Memory B cell (primary cell): ENCODE results near the gene IQGAP3.
"Not testable (repeated sequence)": the region's sequence is repeated elsewhere in the genome, so short reads cannot be mapped to it uniquely, and the experiment has no call there.

Experiments
- ATAC-seq: fragments of 150-1000 bp; cut with Tn5 transposase; 2 replicates; pipeline ENCODE4 v1.10.0; 2021; ENCODE audit warnings: low read depth, mild to moderate bottlenecking, moderate library complexity
- DNase-seq, 2 donors: peaks; one replicate each; pipeline ENCODE4 v3.0.0; 2022; ENCODE audit warnings: low spot score in 2 of 2
- H3K27ac Mint-ChIP-seq: one replicate; pipeline ENCODE4 v1.8.0; 2022; ENCODE audit warnings: mild to moderate bottlenecking, moderate library complexity, mixed read lengths
- H3K27me3 Mint-ChIP-seq: one replicate; pipeline ENCODE4 v1.8.0; 2022; ENCODE audit warnings: mixed read lengths
- H3K36me3 Mint-ChIP-seq: one replicate; pipeline ENCODE4 v1.8.0; 2022; ENCODE audit warnings: mild to moderate bottlenecking, mixed read lengths
- H3K4me1 Mint-ChIP-seq: one replicate; pipeline ENCODE4 v1.8.0; 2022; ENCODE audit warnings: mixed read lengths
- H3K4me3 Mint-ChIP-seq: one replicate; pipeline ENCODE4 v1.8.0; 2022; ENCODE audit warnings: mild to moderate bottlenecking, moderate library complexity, mixed read lengths
- H3K9me3 Mint-ChIP-seq: one replicate; pipeline ENCODE4 v1.8.0; 2022; ENCODE audit warnings: mixed read lengths

The IQGAP3 gene

GRCh38 chr1:156572663-156573018 is 276 bp upstream of the IQGAP3 start:
- H3K36me3 Mint-ChIP-seq: peaks cover 1% of the 10 kb centered on the region
- H3K4me1 Mint-ChIP-seq: peaks cover 8% of the 10 kb centered on the region
- DNase-seq (no peak), ATAC-seq (no peak)
- H3K9me3 Mint-ChIP-seq: no peaks in the 10 kb centered on the region
- H3K4me3 Mint-ChIP-seq: peak overlapping the region; percentile 86
- H3K27me3 Mint-ChIP-seq: peaks cover 13% of the 10 kb centered on the region
- peak overlapping the region; percentile 40 for H3K27ac Mint-ChIP-seq

GRCh38 chr1:156571261-156571852 is 1.0 kb downstream of the IQGAP3 start:
- peaks cover 1% of the 10 kb centered on the region for H3K36me3 Mint-ChIP-seq
- no peak overlapping the region for H3K4me3 Mint-ChIP-seq
- H3K9me3 Mint-ChIP-seq: no peaks in the 10 kb centered on the region

GRCh38 chr1:156566436-156566835 is 5.9 kb downstream of the IQGAP3 start:
- no peaks in the 10 kb centered on the region for H3K36me3 Mint-ChIP-seq
- no peak for ATAC-seq
- no peak overlapping the region for H3K4me3 Mint-ChIP-seq
- DNase-seq: no peak
- H3K27ac Mint-ChIP-seq: no peak overlapping the region
- H3K4me1 Mint-ChIP-seq: peaks cover 3% of the 10 kb centered on the region
- peaks cover 2% of the 10 kb centered on the region for H3K27me3 Mint-ChIP-seq
- no peaks in the 10 kb centered on the region for H3K9me3 Mint-ChIP-seq

More at GRCh38 chr1:156571261-156571852, 1.0 kb downstream of the IQGAP3 start:
- no peak for DNase-seq
- Mint-ChIP-seq H3K4me1 (peaks cover 8% of the 10 kb centered on the region), H3K27ac (no peak overlapping the region), H3K27me3 (peaks cover 13% of the 10 kb centered on the region)
- ATAC-seq: no peak

- no peaks in the 10 kb centered on the region for H3K36me3 Mint-ChIP-seq
- no peak for DNase-seq
- no peak overlapping the region for H3K4me3 Mint-ChIP-seq
- no peak overlapping the region for H3K27ac Mint-ChIP-seq
- no peaks in the 10 kb centered on the region for H3K9me3 Mint-ChIP-seq
- no peak for ATAC-seq
- no peaks in the 10 kb centered on the region for H3K27me3 Mint-ChIP-seq
- H3K4me1 Mint-ChIP-seq: peaks cover 3% of the 10 kb centered on the region
Observed at GRCh38 chr1:156565519-156565918, 6.8 kb downstream of the IQGAP3 start.

GRCh38 chr1:156560585-156561163 is 11.7 kb downstream of the IQGAP3 start:
- DNase-seq: no peak
- H3K4me3 Mint-ChIP-seq: no peak overlapping the region
- peaks cover 3% of the 10 kb centered on the region for H3K4me1 Mint-ChIP-seq
- H3K27ac Mint-ChIP-seq: no peak overlapping the region
- H3K36me3 Mint-ChIP-seq: no peaks in the 10 kb centered on the region
- no peak for ATAC-seq
- H3K9me3 Mint-ChIP-seq: no peaks in the 10 kb centered on the region
- no peaks in the 10 kb centered on the region for H3K27me3 Mint-ChIP-seq

GRCh38 chr1:156559797-156560385 is 12.5 kb downstream of the IQGAP3 start:
- ATAC-seq (no peak), DNase-seq (no peak)
- no peaks in the 10 kb centered on the region for H3K9me3 Mint-ChIP-seq
- H3K36me3 Mint-ChIP-seq: no peaks in the 10 kb centered on the region
- H3K27ac Mint-ChIP-seq: no peak overlapping the region
- H3K27me3 Mint-ChIP-seq: no peaks in the 10 kb centered on the region
- no peak overlapping the region for H3K4me3 Mint-ChIP-seq
- H3K4me1 Mint-ChIP-seq: no peaks in the 10 kb centered on the region

DNA sequence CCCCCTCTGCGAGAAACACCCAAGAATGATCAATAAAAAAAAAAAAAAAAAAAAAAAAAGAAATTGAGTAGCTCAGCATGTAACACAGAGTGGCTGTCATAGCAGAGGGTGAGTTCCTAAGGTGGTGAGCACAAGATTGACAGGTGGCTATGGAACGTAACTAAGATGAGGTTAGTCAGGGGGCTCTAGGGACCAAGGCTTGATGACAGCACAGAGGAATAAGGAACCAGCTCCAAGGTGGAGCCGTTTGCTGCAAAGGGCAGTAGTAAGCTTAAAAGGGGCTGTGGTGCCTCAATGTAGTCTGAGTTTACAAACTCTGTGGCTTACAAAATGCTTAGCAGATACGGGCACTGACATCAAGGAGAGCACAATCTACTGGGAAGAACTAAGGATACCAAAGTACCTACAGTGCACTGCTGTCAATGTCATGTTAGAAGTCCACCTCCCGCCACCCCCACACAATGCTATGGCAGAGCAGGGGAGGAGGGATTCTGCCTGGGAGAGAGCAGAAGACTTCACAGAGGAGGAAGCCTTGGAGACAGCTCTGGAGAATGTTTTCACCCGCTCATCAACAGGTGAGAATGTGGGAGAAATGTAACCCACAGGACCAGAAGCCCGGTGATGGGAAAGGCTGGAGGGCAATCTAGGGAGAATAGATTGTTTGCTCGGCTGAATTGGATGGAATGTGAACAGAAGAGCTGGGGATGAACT is 13.1 kb downstream of the IQGAP3 start:
- no peaks in the 10 kb centered on the region for H3K36me3 Mint-ChIP-seq
- no peak for ATAC-seq
- peak overlapping the region; percentile 40 for H3K27ac Mint-ChIP-seq
- peaks cover 1% of the 10 kb centered on the region for H3K4me1 Mint-ChIP-seq
- H3K27me3 Mint-ChIP-seq: no peaks in the 10 kb centered on the region
- DNase-seq: no peak
- H3K4me3 Mint-ChIP-seq: no peak overlapping the region
- H3K9me3 Mint-ChIP-seq: no peaks in the 10 kb centered on the region

DNA sequence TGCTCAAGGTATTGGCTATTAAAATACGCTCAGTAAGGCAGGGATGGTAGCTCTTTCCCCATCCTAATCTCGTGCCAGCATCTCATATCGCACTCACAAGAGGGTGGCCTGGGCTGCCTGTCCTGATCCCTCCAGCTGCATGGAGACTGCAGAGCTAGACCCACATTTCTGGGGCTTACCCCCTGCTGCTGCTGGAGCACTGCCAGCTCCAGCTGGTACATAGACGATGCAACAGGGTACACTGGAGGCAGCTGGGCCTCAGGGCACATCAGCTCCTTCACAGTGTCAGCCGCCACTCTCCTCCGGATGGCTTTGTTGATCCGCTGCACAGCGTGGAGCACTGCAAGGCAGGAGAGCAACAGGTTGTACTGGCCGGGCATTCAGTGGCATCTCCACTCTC is 16.0 kb downstream of the IQGAP3 start:
- no peaks in the 10 kb centered on the region for H3K27me3 Mint-ChIP-seq
- no peaks in the 10 kb centered on the region for H3K36me3 Mint-ChIP-seq
- H3K4me3 Mint-ChIP-seq: no peak overlapping the region
- ATAC-seq: no peak
- no peak for DNase-seq
- H3K9me3 Mint-ChIP-seq: no peaks in the 10 kb centered on the region
- H3K27ac Mint-ChIP-seq: no peak overlapping the region
- H3K4me1 Mint-ChIP-seq: peaks cover 16% of the 10 kb centered on the region

DNA sequence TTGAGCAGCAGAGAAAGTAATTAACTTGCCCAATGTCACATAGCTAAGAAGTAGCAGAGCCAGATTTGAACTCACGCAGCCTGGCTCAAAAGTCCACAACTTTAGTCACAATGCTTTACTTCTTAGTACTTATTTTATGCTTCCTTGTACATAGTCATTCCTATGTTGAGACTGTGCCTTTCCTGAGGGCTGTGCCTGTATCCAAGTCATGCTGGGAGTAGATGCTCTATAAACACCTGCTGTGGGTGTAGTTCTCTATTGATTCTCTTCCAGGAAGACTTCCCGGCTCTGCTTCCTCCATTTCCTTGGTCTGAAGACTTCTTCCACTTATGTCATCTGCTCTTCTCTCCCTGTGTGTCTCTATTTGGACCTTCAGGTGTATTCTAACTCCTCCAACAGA is 16.6 kb downstream of the IQGAP3 start:
- no peak for DNase-seq
- Mint-ChIP-seq H3K9me3 (no peaks in the 10 kb centered on the region), H3K36me3 (no peaks in the 10 kb centered on the region), H3K4me3 (no peak overlapping the region), H3K27me3 (no peaks in the 10 kb centered on the region), H3K27ac (no peak overlapping the region), H3K4me1 (peaks cover 20% of the 10 kb centered on the region)
- ATAC-seq: no peak

DNA sequence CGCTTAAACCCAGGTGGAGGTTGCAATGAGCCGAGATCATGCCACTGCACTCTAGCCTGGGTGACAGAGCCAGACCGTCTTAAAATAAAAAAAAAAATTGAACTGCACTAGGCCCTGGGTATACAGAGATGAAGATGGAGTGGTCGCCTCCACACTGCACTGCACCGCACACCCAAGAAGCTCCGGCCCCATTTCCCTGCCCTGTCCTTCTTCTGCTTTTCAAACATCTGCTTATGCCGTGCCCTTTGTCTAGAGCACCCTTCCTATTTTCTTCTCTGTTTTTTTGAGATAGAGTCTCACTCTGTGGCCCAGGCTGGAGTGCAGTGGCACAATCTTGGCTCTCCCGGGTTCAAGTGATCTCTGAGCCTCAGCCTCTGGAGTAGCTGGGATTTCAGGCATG is 17.4 kb downstream of the IQGAP3 start:
- no peak for ATAC-seq
- H3K27ac Mint-ChIP-seq: no peak overlapping the region
- H3K36me3 Mint-ChIP-seq: no peaks in the 10 kb centered on the region
- H3K9me3 Mint-ChIP-seq: no peaks in the 10 kb centered on the region
- no peak overlapping the region for H3K4me3 Mint-ChIP-seq
- H3K27me3 Mint-ChIP-seq: no peaks in the 10 kb centered on the region
- H3K4me1 Mint-ChIP-seq: peaks cover 20% of the 10 kb centered on the region
- no peak for DNase-seq

- no peak overlapping the region for H3K4me3 Mint-ChIP-seq
- DNase-seq: no peak
- ATAC-seq: no peak
- H3K9me3 Mint-ChIP-seq: no peaks in the 10 kb centered on the region
- no peak overlapping the region for H3K27ac Mint-ChIP-seq
- H3K27me3 Mint-ChIP-seq: no peaks in the 10 kb centered on the region
- no peaks in the 10 kb centered on the region for H3K36me3 Mint-ChIP-seq
- peaks cover 20% of the 10 kb centered on the region for H3K4me1 Mint-ChIP-seq
Observed at GRCh38 chr1:156553860-156554485, 18.4 kb downstream of the IQGAP3 start.

DNA sequence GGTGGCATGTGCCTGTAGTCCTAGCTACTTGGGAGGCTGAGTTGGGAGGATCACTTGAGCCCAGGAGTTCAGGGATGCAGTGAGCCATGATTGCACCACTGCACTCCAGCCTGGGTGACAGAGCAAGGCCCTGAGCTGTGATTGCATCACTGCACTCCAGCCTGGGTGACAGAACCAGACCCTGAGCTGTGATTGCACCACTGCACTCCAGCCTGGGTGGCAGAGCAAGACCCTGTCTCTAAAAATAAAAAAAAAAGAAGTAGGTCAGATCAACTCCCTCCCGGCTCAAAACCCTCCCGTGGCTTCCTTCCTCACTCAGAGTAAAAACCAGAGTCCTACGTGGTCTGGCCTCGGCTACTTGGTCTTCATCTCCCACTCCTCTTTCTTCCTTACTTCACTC is 19.4 kb downstream of the IQGAP3 start:
- H3K27me3 Mint-ChIP-seq, H3K27ac Mint-ChIP-seq, DNase-seq, H3K4me3 Mint-ChIP-seq, H3K36me3 Mint-ChIP-seq, H3K9me3 Mint-ChIP-seq: not testable (repeated sequence)
- peaks cover 20% of the 10 kb centered on the region for H3K4me1 Mint-ChIP-seq
- ATAC-seq: peak; percentile 62

DNA sequence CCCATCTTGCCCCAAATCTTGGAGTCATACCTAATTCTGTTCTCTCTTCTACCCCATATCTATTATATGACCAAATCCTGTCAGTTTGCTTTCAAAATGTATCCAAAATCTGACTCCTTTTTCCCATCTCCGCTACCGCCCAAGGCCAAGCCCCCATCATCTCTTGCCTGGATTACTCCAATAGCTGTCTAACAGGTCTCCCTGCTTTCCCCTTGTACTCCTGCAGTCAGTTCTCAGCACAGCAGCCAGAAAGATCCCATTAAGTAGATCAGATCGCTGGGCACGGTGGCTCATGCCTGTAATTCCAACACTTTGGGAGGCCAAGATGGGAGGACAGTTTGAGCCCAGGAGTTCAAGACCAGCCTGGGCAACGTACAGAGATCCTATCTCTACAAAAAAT is 19.8 kb downstream of the IQGAP3 start:
- Mint-ChIP-seq H3K27ac (no peak overlapping the region), H3K36me3 (no peaks in the 10 kb centered on the region), H3K27me3 (no peaks in the 10 kb centered on the region), H3K9me3 (no peaks in the 10 kb centered on the region), H3K4me3 (no peak overlapping the region), H3K4me1 (peaks cover 20% of the 10 kb centered on the region)
- ATAC-seq (no peak), DNase-seq (no peak)

DNA sequence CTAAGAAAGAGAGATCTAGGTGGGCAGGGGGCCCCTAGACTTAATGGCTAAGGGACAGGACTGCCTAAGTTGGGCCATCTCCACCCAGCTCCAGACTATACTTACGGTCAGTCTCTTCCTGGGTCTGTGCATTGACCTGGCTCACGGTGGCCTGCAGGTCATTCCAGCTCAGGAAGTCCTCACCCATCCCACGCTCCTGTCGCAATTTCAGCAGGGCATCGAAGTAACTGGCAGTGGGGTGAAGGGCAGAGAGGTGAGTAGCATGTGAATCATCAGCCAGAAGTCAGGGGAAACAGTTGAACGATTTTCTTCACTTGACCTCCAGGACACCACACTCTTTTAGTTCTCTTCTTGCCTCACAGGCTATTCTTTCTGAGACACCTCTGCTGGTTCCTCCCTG is 20.5 kb downstream of the IQGAP3 start:
- Mint-ChIP-seq H3K27me3 (no peaks in the 10 kb centered on the region), H3K4me1 (peaks cover 23% of the 10 kb centered on the region), H3K36me3 (no peaks in the 10 kb centered on the region), H3K9me3 (no peaks in the 10 kb centered on the region), H3K27ac (no peak overlapping the region), H3K4me3 (no peak overlapping the region)
- DNase-seq (no peak), ATAC-seq (no peak)
